ENCODE results near the gene CLDN22.

- TF ChIP-seq SIN3A (IDR thresholded peaks at IDR 0.05; ENCODE audit: low read depth) (no peak), TCF7L2 (IDR thresholded peaks at IDR 0.05; ENCODE audit: borderline replicate concordance, extremely low read depth, insufficient read depth, insufficient read length) (no peak), CEBPB (IDR thresholded peaks at IDR 0.05; ENCODE audit: low read depth) (no peak), POLR2AphosphoS5 (IDR thresholded peaks at IDR 0.05; ENCODE audit: low read depth, low read length) (no peak), RAD21 (IDR thresholded peaks at IDR 0.05; ENCODE audit: low read depth) (no peak), CTCF (IDR thresholded peaks at IDR 0.05 in 2 of 3, conservative IDR thresholded peaks at IDR 0.05 in 1 of 3; ENCODE audit: borderline replicate concordance in 1 of 3, insufficient read depth in 1 of 3, low read depth in 2 of 3, low read length in 2 of 3) (no peak), POLR2A (IDR thresholded peaks at IDR 0.05; ENCODE audit: borderline replicate concordance, extremely low read depth, insufficient read depth, insufficient read length) (no peak), ZNF274 (IDR thresholded peaks at IDR 0.05; ENCODE audit: low read depth, low read length) (no peak), SP1 (IDR thresholded peaks at IDR 0.05; ENCODE audit: low read depth) (no peak), ZFX (IDR thresholded peaks at IDR 0.05) (no peak)
These were observed 5.7 kb downstream of the CLDN22 start for GRCh38 chr4:183314336-183314735.
